Smooth muscle cell of bladder (primary cell): Measurements from ENCODE around the gene NT5M. TPM values are rescaled to one million over a fixed set of nuclear protein-coding genes. Genes with fewer than 3 reads are reported as not detected.

Source experiments
- total RNA-seq: library from RNA; depleted of rRNA; stranded (reverse); fragments of >200 nt; gene quantifications from 2 replicates; pipeline ENCODE4 v1.2.3, GENCODE V29; 2014

The NT5M gene
- total RNA-seq = 1.3 and 1.5 TPM in 2 replicates

GRCh38 chr17:17303010-17303846, at the start of gene NT5M:
TSS of gene NT5M (plus strand) at chr17:17303373. CDS start at chr17:17303551, 178 bp downstream.

DNA sequence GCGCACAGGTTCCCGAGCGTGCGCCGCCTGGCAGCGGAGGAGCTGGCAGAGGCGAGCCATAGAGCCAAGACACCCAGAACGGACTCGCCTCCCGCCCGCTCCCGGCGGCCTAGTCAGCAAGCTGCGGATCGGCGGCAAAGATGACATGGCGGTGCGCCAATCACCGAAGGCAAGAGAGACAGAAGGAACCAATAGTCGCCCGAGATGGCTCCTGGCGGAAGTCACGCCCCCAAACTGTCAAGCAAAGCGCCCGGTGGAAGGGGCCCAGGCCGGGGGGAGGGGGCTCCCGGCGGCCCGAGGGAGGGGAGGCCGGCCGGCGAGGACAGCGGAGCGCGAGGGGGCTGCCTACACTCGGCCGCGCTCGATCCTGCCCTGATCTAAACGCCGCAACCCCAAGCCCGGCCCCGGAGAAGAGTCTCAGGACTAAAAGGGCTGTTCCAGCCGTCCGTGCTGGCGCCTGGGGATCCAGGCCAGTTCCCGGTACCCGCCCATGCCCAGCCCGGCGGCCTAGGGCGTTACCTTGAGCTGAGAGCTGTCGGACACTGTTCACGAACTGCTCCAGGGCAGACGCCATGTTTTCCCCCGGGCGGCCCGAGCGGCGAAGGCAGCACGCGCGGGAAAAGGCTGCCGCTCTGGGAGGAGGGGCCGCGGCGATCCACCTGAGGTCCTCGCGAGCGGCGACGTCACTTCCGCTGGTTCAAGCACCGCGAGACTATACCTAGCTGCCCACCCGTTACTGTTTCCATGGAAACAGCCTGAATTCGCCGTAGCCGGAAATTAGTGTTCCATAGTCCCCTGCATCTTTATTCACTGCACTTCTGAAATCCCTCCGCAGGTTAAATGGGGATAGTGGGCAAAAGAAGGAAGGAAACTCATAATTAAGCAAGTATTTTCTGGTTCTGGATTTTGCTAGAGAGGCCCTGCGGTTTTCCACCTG, 22.3 kb upstream of the NT5M start, which contains the start of gene COPS3:
TSS of gene COPS3 (minus strand) at position 634 of the 937 bp plus-strand sequence. CDS start at position 574, 60 bp downstream.

Other genes starting within 250 kb of the NT5M start
- gene PLD6, start 97.0 kb upstream of the NT5M start, total RNA-seq = 2.1 and 2.9 TPM in 2 replicates
- gene FLCN, start 66.2 kb upstream of the NT5M start, total RNA-seq = 38.7 and 49.2 TPM in 2 replicates
- 64.9 and 71.4 TPM in 2 replicates for gene COPS3, start 22.1 kb upstream of the NT5M start, total RNA-seq
- 9.5 and 10.2 TPM in 2 replicates for gene MED9, start 173.6 kb downstream of the NT5M start, total RNA-seq
- 2.4 and 2.6 TPM in 2 replicates for gene RASD1, start 193.0 kb downstream of the NT5M start, total RNA-seq